Peyer's patch (tissue), 4 donors: ENCODE measurements around the gene ATP6V1G2. TPM values are rescaled to one million over a fixed set of nuclear protein-coding genes. Genes with fewer than 3 reads are reported as not detected.

Experiments
- DNase-seq, 3 donors: peaks; one replicate each; pipeline ENCODE4 v3.0.0-alpha.2; 2017 to 2019
- H3K27ac ChIP-seq, 4 donors: fragments of 200-600 bp; sonication (generic); one replicate each; pipeline ENCODE4 v1.5.1; 2016 to 2019
- H3K27me3 ChIP-seq, 2 donors: fragments of 200-600 bp; sonication (generic); one replicate each; pipeline ENCODE4 v1.5.1; 2019
- H3K36me3 ChIP-seq, 3 donors: fragments of 200-600 bp; sonication (generic); one replicate each; pipeline ENCODE4 v1.5.1; 2016 to 2019
- H3K4me1 ChIP-seq, 4 donors: fragments of 200-600 bp; sonication (generic); one replicate each; pipeline ENCODE4 v1.5.1; 2016 to 2019
- H3K4me3 ChIP-seq, 4 donors: fragments of 200-600 bp; sonication (generic); 1 replicate in 3 of 4; 2 replicates in 1 of 4; pipeline ENCODE4 v1.5.1; 2016 to 2019; ENCODE audit warnings: mild to moderate bottlenecking in 1 of 4
- H3K9me3 ChIP-seq, 4 donors: fragments of 200-600 bp; sonication (generic); one replicate each; pipeline ENCODE4 v1.5.1; 2016 to 2019; ENCODE audit warnings: mild to moderate bottlenecking in 1 of 4
- POLR2A ChIP-seq, 2 donors: fragments of 450-650 bp; IDR thresholded peaks; one replicate each; pipeline ENCODE4 v1.5.1; 2017; ENCODE audit warnings: antibody characterized with exemption in 2 of 2, mild to moderate bottlenecking in 2 of 2, moderate library complexity in 2 of 2
- total RNA-seq, 4 donors: library from RNA; depleted of rRNA; stranded (reverse); fragments of >200 nt; gene quantifications; one replicate each; pipeline ENCODE4 v1.1.0, GENCODE V29; 2016
- TF ChIP-seq, protein P1 (sequence below), 6 experiments: fragments of 450-650 bp in 4 of 6; fragments of 200-600 bp in 2 of 6; sonication (generic) in 1 of 6; IDR thresholded peaks; one replicate each; pipeline ENCODE4 v1.5.1; 2017 to 2019; ENCODE audit warnings: antibody characterized with exemption in 6 of 6, mild to moderate bottlenecking in 3 of 6, moderate library complexity in 1 of 6

The ATP6V1G2 gene
- total RNA-seq, 4 donors from 2014 or later: not detected

DNA sequence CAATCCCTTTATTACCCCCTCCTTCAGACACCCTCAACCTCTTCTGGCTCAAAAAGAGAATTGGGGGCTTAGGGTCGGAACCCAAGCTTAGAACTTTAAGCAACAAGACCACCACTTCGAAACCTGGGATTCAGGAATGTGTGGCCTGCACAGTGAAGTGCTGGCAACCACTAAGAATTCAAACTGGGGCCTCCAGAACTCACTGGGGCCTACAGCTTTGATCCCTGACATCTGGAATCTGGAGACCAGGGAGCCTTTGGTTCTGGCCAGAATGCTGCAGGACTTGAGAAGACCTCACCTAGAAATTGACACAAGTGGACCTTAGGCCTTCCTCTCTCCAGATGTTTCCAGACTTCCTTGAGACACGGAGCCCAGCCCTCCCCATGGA lies 31.2 kb upstream of the ATP6V1G2 start:
- no peak for TF ChIP-seq POLR2A (IDR thresholded peaks at IDR 0.05)
- TF ChIP-seq, protein P1, sequence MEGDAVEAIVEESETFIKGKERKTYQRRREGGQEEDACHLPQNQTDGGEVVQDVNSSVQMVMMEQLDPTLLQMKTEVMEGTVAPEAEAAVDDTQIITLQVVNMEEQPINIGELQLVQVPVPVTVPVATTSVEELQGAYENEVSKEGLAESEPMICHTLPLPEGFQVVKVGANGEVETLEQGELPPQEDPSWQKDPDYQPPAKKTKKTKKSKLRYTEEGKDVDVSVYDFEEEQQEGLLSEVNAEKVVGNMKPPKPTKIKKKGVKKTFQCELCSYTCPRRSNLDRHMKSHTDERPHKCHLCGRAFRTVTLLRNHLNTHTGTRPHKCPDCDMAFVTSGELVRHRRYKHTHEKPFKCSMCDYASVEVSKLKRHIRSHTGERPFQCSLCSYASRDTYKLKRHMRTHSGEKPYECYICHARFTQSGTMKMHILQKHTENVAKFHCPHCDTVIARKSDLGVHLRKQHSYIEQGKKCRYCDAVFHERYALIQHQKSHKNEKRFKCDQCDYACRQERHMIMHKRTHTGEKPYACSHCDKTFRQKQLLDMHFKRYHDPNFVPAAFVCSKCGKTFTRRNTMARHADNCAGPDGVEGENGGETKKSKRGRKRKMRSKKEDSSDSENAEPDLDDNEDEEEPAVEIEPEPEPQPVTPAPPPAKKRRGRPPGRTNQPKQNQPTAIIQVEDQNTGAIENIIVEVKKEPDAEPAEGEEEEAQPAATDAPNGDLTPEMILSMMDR (IDR thresholded peaks at IDR 0.05): no peak
- DNase-seq: no peak
- Histone ChIP-seq H3K4me1 (peaks cover 0 to 27% (median 7%) of the 10 kb centered on the region in 4 donors), H3K9me3 (no peaks in the 10 kb centered on the region), H3K36me3 (no peaks in the 10 kb centered on the region), H3K27me3 (no peaks in the 10 kb centered on the region), H3K4me3 (peak overlapping the region in 2 of 4 donors; percentile 15 to 55), H3K27ac (peak overlapping the region in 2 of 4 donors; percentile 78 to 93)

DNA sequence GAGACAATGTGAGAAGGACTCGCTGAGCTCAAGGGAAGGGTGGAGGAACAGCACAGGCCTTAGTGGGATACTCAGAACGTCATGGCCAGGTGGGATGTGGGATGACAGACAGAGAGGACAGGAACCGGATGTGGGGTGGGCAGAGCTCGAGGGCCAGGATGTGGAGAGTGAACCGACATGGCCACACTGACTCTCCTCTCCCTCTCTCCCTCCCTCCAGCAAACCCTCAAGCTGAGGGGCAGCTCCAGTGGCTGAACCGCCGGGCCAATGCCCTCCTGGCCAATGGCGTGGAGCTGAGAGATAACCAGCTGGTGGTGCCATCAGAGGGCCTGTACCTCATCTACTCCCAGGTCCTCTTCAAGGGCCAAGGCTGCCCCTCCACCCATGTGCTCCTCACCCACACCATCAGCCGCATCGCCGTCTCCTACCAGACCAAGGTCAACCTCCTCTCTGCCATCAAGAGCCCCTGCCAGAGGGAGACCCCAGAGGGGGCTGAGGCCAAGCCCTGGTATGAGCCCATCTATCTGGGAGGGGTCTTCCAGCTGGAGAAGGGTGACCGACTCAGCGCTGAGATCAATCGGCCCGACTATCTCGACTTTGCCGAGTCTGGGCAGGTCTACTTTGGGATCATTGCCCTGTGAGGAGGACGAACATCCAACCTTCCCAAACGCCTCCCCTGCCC lies 30.6 kb upstream of the ATP6V1G2 start:
- Histone ChIP-seq H3K27ac (peak overlapping the region; percentile 43 to 93 (median 73)), H3K27me3 (no peaks in the 10 kb centered on the region), H3K36me3 (no peaks in the 10 kb centered on the region), H3K4me3 (peak overlapping the region in 3 of 4 donors; percentile 41 to 55 (median 41)), H3K4me1 (peaks cover 0 to 23% (median 7%) of the 10 kb centered on the region in 4 donors), H3K9me3 (no peaks in the 10 kb centered on the region)
- peak in 2 of 3 donors; percentile 84 to 91 for DNase-seq
- TF ChIP-seq, protein P1 (IDR thresholded peaks at IDR 0.05): no peak
- no peak for TF ChIP-seq POLR2A (IDR thresholded peaks at IDR 0.05)

GRCh38 chr6:31575952-31576685 lies 29.7 kb upstream of the ATP6V1G2 start:
- DNase-seq: no peak
- no peaks in the 10 kb centered on the region for H3K9me3 ChIP-seq
- no peaks in the 10 kb centered on the region for H3K36me3 ChIP-seq
- peak overlapping the region; percentile 34 to 55 (median 41) for H3K4me3 ChIP-seq
- peaks cover 0 to 23% (median 4%) of the 10 kb centered on the region in 4 donors for H3K4me1 ChIP-seq
- H3K27ac ChIP-seq: peak overlapping the region; percentile 68 to 93 (median 73)
- no peaks in the 10 kb centered on the region for H3K27me3 ChIP-seq
- TF ChIP-seq, protein P1 (IDR thresholded peaks at IDR 0.05): no peak
- no peak for TF ChIP-seq POLR2A (IDR thresholded peaks at IDR 0.05)

DNA sequence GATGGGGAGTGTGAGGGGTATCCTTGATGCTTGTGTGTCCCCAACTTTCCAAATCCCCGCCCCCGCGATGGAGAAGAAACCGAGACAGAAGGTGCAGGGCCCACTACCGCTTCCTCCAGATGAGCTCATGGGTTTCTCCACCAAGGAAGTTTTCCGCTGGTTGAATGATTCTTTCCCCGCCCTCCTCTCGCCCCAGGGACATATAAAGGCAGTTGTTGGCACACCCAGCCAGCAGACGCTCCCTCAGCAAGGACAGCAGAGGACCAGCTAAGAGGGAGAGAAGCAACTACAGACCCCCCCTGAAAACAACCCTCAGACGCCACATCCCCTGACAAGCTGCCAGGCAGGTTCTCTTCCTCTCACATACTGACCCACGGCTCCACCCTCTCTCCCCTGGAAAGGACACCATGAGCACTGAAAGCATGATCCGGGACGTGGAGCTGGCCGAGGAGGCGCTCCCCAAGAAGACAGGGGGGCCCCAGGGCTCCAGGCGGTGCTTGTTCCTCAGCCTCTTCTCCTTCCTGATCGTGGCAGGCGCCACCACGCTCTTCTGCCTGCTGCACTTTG lies 29.0 kb upstream of the ATP6V1G2 start, which contains the start of gene TNF:
Gene TNF (plus strand): TSS at position 231 of the 567 bp plus-strand sequence. CDS start 177 bp downstream, at position 408.
- Histone ChIP-seq H3K27me3 (no peaks in the 10 kb centered on the region), H3K36me3 (no peaks in the 10 kb centered on the region), H3K9me3 (no peaks in the 10 kb centered on the region), H3K4me1 (peaks cover 0 to 23% (median 4%) of the 10 kb centered on the region in 4 donors), H3K27ac (peak within 1 kb of the TSS; percentile 68 to 93 (median 73)), H3K4me3 (peak within 1 kb of the TSS; percentile 34 to 55 (median 41))
- TF ChIP-seq POLR2A (IDR thresholded peaks at IDR 0.05): peak in 1 of 2 donors; percentile 41
- TF ChIP-seq, protein P1 (IDR thresholded peaks at IDR 0.05): no peak
- DNase-seq: peak in 2 of 3 donors; percentile 85 to 91
